H9 (cell line): Measurements from ENCODE around the gene CTNNB1. TPM values are rescaled to one million over a fixed set of nuclear protein-coding genes. Genes with fewer than 3 reads are reported as not detected.

Experiments
- DNase-seq: peaks from one replicate; pipeline ENCODE4 v3.0.0-alpha.2; 2017
- H2AFZ ChIP-seq: one replicate; pipeline ENCODE4 v1.6.1; 2013; ENCODE audit warnings: mild to moderate bottlenecking, low read length, control low read depth, moderate library complexity
- H2AK5ac ChIP-seq: 2 replicates; pipeline ENCODE4 v1.6.1; 2013; ENCODE audit warnings: low read length, control low read depth, mixed read lengths; ENCODE audit not compliant: insufficient read length
- H2BK120ac ChIP-seq: one replicate; pipeline ENCODE4 v1.6.1; 2013; ENCODE audit warnings: low read depth, mild to moderate bottlenecking, low read length, control low read depth, inconsistent platforms; ENCODE audit not compliant: poor library complexity, severe bottlenecking
- H2BK12ac ChIP-seq: 2 replicates; pipeline ENCODE4 v1.6.1; 2013; ENCODE audit warnings: low read length, control low read depth, mixed read lengths, low read depth; ENCODE audit not compliant: insufficient read length
- H2BK15ac ChIP-seq: 2 replicates; pipeline ENCODE4 v1.6.1; 2013; ENCODE audit warnings: low read depth, low read length, control low read depth
- H2BK20ac ChIP-seq: one replicate; pipeline ENCODE4 v1.6.1; 2013; ENCODE audit warnings: low read depth, mild to moderate bottlenecking, low read length, control low read depth, inconsistent platforms; ENCODE audit not compliant: poor library complexity, severe bottlenecking
- H2BK5ac ChIP-seq: 2 replicates; pipeline ENCODE4 v1.6.1; 2013; ENCODE audit warnings: low read length, control low read depth, mixed read lengths; ENCODE audit not compliant: insufficient read length
- H3K14ac ChIP-seq: 2 replicates; pipeline ENCODE4 v1.6.1; 2013; ENCODE audit warnings: low read length, control low read depth; ENCODE audit not compliant: insufficient read depth
- H3K18ac ChIP-seq: 2 replicates; pipeline ENCODE4 v1.6.1; 2013; ENCODE audit warnings: low read depth, mild to moderate bottlenecking, mixed read lengths, low read length, control low read depth; ENCODE audit not compliant: insufficient read length
- H3K23ac ChIP-seq: 2 replicates; pipeline ENCODE4 v1.6.1; 2013; ENCODE audit warnings: low read length, control low read depth, mixed read lengths, low read depth; ENCODE audit not compliant: insufficient read length
- H3K23me2 ChIP-seq: 2 replicates; pipeline ENCODE4 v1.6.1; 2013; ENCODE audit warnings: low read depth, mild to moderate bottlenecking, mixed read lengths, low read length, control low read depth; ENCODE audit not compliant: insufficient read length, poor library complexity, severe bottlenecking
- H3K27ac ChIP-seq: 2 replicates; pipeline ENCODE4 v1.5.1; 2013; ENCODE audit warnings: low read length, control low read depth, mixed read lengths, low read depth; ENCODE audit not compliant: insufficient read length
- H3K27me3 ChIP-seq: 2 replicates; pipeline ENCODE4 v1.6.1; 2013; ENCODE audit warnings: low read length, control low read depth, inconsistent platforms; ENCODE audit not compliant: insufficient read depth
- H3K4ac ChIP-seq: 2 replicates; pipeline ENCODE4 v1.6.1; 2013; ENCODE audit warnings: low read depth, mild to moderate bottlenecking, control low read depth, inconsistent platforms, low read length, moderate library complexity
- H3K4me1 ChIP-seq: 2 replicates; pipeline ENCODE4 v1.6.1; 2013; ENCODE audit warnings: low read length, control low read depth, inconsistent platforms; ENCODE audit not compliant: insufficient read depth
- H3K4me2 ChIP-seq: 2 replicates; pipeline ENCODE4 v1.6.1; 2013; ENCODE audit warnings: low read length, control low read depth, mixed read lengths; ENCODE audit not compliant: insufficient read length, insufficient read depth
- H3K56ac ChIP-seq: 2 replicates; pipeline ENCODE4 v1.6.1; 2013; ENCODE audit warnings: low read depth, mild to moderate bottlenecking, mixed read lengths, low read length, control low read depth; ENCODE audit not compliant: insufficient read length
- H3K79me1 ChIP-seq: 2 replicates; pipeline ENCODE4 v1.6.1; 2013; ENCODE audit warnings: low read depth, mild to moderate bottlenecking, moderate library complexity, low read length, control low read depth, inconsistent platforms; ENCODE audit not compliant: insufficient read depth, poor library complexity, severe bottlenecking
- H3K79me2 ChIP-seq: 2 replicates; pipeline ENCODE4 v1.6.1; 2013; ENCODE audit warnings: low read length, control low read depth, inconsistent platforms; ENCODE audit not compliant: insufficient read depth
- H3K9ac ChIP-seq: 2 replicates; pipeline ENCODE4 v1.6.1; 2013; ENCODE audit warnings: low read length, control low read depth, mixed read lengths; ENCODE audit not compliant: insufficient read length; ENCODE audit errors: extremely low read depth
- H3K9me3 ChIP-seq: one replicate; pipeline ENCODE4 v1.6.1; 2013; ENCODE audit warnings: low read depth, low read length, inconsistent platforms; ENCODE audit not compliant: control insufficient read depth
- H3T11ph ChIP-seq: one replicate; pipeline ENCODE4 v1.6.1; 2013; ENCODE audit warnings: mild to moderate bottlenecking, low read length, control low read depth, inconsistent platforms
- H4K20me1 ChIP-seq: one replicate; pipeline ENCODE4 v1.6.1; 2013; ENCODE audit not compliant: control insufficient read depth, insufficient read length, insufficient read depth
- H4K5ac ChIP-seq: 2 replicates; pipeline ENCODE4 v1.6.1; 2013; ENCODE audit warnings: low read depth, mild to moderate bottlenecking, mixed read lengths, low read length, control low read depth; ENCODE audit not compliant: insufficient read length
- H4K8ac ChIP-seq: replicated peaks from 2 replicates; pipeline ENCODE4 v1.6.1; 2013; ENCODE audit warnings: low read length, control low read depth, mixed read lengths, low read depth; ENCODE audit not compliant: insufficient read length
- H4K91ac ChIP-seq: 2 replicates; pipeline ENCODE4 v1.6.1; 2013; ENCODE audit warnings: low read depth, mild to moderate bottlenecking, moderate library complexity, mixed read lengths, low read length, control low read depth; ENCODE audit not compliant: insufficient read length
- H3K27ac Mint-ChIP-seq, 3 experiments: 2 replicates in 2 of 3; 3 replicates in 1 of 3; pipeline ENCODE4 v1.8.0; 2020 to 2021; ENCODE audit warnings: mixed read lengths in 3 of 3, mild to moderate bottlenecking in 1 of 3, moderate library complexity in 1 of 3
- H3K27me3 Mint-ChIP-seq: 2 replicates; pipeline ENCODE4 v1.8.0; 2021; ENCODE audit warnings: low read depth, mild to moderate bottlenecking, moderate library complexity, mixed read lengths
- H3K36me3 Mint-ChIP-seq, 3 experiments: 2 replicates in 2 of 3; 3 replicates in 1 of 3; pipeline ENCODE4 v1.8.0; 2020 to 2021; ENCODE audit warnings: low read depth in 3 of 3, mixed read lengths in 3 of 3; ENCODE audit not compliant: insufficient read depth in 1 of 3
- H3K4me1 Mint-ChIP-seq, 2 experiments: 2 replicates each; pipeline ENCODE4 v1.8.0; 2020; ENCODE audit warnings: mixed read lengths in 2 of 2
- H3K4me3 Mint-ChIP-seq, 2 experiments: 2 replicates in 1 of 2; 3 replicates in 1 of 2; pipeline ENCODE4 v1.8.0; 2020 to 2021; ENCODE audit warnings: mild to moderate bottlenecking in 2 of 2, mixed read lengths in 2 of 2, moderate library complexity in 1 of 2
- H3K9me3 Mint-ChIP-seq, 2 experiments: 2 replicates in 1 of 2; 3 replicates in 1 of 2; pipeline ENCODE4 v1.8.0; 2020; ENCODE audit warnings: mild to moderate bottlenecking in 2 of 2, mixed read lengths in 2 of 2, moderate library complexity in 1 of 2
- WGBS: extraction: QIAGEN DNeasy Blood & Tissue Kit; methylation state at CpG from one replicate; pipeline ENCODE4 v1.1.7; 2013; ENCODE audit warnings: missing lambda C conversion rate, low lambda C conversion rate, mixed read lengths; ENCODE audit not compliant: insufficient read length; ENCODE audit errors: extremely low coverage; 5-methylcytosine and 5-hydroxymethylcytosine counted together
- total RNA-seq: library from RNA; stranded (reverse); gene quantifications from 2 replicates; pipeline ENCODE4 v1.2.1, GENCODE V29; 2021
- TF ChIP-seq, protein P1 (sequence below): fragments of 200-600 bp; sonication (generic); conservative IDR thresholded peaks from 3 replicates; pipeline ENCODE4 v1.8.0; 2021; ENCODE audit warnings: antibody characterized with exemption, mild to moderate bottlenecking

The CTNNB1 gene
- total RNA-seq, 1 experiment from 2014 or later: 500 TPM

DNA sequence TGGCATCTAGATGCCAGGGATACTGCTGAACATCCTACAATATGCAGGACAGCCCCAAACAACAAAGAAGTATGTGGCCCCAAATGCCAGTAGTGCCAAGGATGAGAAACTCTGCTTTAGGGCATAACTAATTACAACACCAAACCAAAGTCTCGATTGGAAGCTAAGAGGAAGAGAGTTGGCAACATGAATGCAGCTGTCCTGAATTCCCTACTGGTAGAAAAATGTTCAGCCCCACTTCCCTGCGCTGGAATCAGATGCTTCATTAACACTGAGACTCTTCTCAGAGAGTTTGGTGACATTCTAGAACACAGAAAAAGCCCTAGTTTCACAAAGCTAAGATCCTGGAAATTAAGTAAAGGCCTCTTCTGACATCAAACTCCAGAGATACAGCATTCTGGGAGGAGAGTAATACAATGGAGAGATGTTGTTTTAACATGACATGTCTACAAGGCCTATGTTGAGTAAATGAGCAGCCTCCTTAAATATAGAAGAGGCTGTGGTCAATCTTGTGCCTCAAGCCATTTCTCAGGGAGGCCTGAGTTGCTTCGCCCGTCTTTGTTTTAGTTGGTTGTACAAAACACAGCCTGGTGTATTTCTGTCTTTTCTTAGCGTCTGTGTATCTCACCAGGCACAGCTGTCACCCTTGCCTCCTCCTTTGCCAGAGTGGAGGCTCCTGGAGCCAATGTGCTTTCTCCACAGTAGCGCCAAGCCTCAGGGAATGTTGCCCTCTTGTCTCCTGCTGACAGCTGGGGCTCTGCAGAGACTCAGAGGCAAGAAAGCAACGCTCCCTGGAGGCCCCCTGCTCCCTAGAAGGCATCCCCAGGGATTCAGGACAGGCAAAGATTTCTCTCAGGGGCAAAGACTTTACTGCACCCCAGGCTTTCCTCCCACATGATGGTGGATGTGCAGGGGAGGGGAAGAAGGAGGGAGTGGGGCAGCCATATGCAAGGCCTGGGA, 25.1 kb upstream of the CTNNB1 start:
- Histone ChIP-seq H2BK12ac (no peak overlapping the region), H2BK20ac (no peak overlapping the region), H2BK5ac (no peak overlapping the region), H3K9me3 (no peaks in the 10 kb centered on the region), H4K20me1 (no peaks in the 10 kb centered on the region), H3K23ac (no peak overlapping the region), H3T11ph (no peak overlapping the region), H3K27me3 (no peaks in the 10 kb centered on the region), H2AK5ac (no peak overlapping the region), H3K4me2 (no peak overlapping the region), H2BK15ac (no peak overlapping the region), H4K5ac (no peak overlapping the region), H3K23me2 (no peaks in the 10 kb centered on the region), H3K27ac (no peak overlapping the region), H3K14ac (no peak overlapping the region), H2AFZ (no peak overlapping the region), H4K8ac (no peak overlapping the region), H3K4me1 (no peaks in the 10 kb centered on the region; the same call in 1 of the 2 replicates), H3K9ac (no peak overlapping the region), H3K18ac (no peak overlapping the region), H3K4ac (no peak overlapping the region), H3K79me2 (no peaks in the 10 kb centered on the region), H4K91ac (no peak overlapping the region), H3K56ac (no peak overlapping the region), H2BK120ac (no peak overlapping the region), H3K79me1 (no peaks in the 10 kb centered on the region)
- DNase-seq: no peak
- Mint-ChIP-seq H3K4me1 (peaks cover 10 to 18% of the 10 kb centered on the region in 2 experiments), H3K27me3 (no peaks in the 10 kb centered on the region; the same call in none of the 2 replicates), H3K4me3 (no peak overlapping the region), H3K36me3 (no peaks in the 10 kb centered on the region), H3K9me3 (no peaks in the 10 kb centered on the region), H3K27ac (no peak overlapping the region)
- TF ChIP-seq, protein P1, sequence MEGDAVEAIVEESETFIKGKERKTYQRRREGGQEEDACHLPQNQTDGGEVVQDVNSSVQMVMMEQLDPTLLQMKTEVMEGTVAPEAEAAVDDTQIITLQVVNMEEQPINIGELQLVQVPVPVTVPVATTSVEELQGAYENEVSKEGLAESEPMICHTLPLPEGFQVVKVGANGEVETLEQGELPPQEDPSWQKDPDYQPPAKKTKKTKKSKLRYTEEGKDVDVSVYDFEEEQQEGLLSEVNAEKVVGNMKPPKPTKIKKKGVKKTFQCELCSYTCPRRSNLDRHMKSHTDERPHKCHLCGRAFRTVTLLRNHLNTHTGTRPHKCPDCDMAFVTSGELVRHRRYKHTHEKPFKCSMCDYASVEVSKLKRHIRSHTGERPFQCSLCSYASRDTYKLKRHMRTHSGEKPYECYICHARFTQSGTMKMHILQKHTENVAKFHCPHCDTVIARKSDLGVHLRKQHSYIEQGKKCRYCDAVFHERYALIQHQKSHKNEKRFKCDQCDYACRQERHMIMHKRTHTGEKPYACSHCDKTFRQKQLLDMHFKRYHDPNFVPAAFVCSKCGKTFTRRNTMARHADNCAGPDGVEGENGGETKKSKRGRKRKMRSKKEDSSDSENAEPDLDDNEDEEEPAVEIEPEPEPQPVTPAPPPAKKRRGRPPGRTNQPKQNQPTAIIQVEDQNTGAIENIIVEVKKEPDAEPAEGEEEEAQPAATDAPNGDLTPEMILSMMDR: no peak
- no CpG with 5 or more reads among the region's 7 CpGs for WGBS
